Measurements from ENCODE around the gene VWA2.

GRCh38 chr10:114239117-114239993 is at the start of gene VWA2:
- TF ChIP-seq, protein P1, sequence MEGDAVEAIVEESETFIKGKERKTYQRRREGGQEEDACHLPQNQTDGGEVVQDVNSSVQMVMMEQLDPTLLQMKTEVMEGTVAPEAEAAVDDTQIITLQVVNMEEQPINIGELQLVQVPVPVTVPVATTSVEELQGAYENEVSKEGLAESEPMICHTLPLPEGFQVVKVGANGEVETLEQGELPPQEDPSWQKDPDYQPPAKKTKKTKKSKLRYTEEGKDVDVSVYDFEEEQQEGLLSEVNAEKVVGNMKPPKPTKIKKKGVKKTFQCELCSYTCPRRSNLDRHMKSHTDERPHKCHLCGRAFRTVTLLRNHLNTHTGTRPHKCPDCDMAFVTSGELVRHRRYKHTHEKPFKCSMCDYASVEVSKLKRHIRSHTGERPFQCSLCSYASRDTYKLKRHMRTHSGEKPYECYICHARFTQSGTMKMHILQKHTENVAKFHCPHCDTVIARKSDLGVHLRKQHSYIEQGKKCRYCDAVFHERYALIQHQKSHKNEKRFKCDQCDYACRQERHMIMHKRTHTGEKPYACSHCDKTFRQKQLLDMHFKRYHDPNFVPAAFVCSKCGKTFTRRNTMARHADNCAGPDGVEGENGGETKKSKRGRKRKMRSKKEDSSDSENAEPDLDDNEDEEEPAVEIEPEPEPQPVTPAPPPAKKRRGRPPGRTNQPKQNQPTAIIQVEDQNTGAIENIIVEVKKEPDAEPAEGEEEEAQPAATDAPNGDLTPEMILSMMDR (optimal IDR thresholded peaks at IDR 0.05 in 1 of 3, IDR thresholded peaks at IDR 0.05 in 1 of 3, conservative IDR thresholded peaks at IDR 0.05 in 1 of 3; ENCODE audit: extremely low read depth in 1 of 3, insufficient read depth in 2 of 3, low read length in 3 of 3) = peak in 2 of 3 experiments; percentile 26 to 54
- no peak for TF ChIP-seq EZH2 (IDR thresholded peaks at IDR 0.05; ENCODE audit: low read length)

Data from keratinocyte (primary cell).